Stimulated activated CD4-positive, alpha-beta T cell treated with anti-CD3 and anti-CD28 coated beads, Interleukin-4, amount 100 ng/mL, for 1 hour (primary cell): ENCODE measurements around the gene ZNF385B.

Experiments
- DNase-seq: peaks from one replicate; pipeline ENCODE4 v3.0.0-alpha.2; 2020

ZNF385B gene

GRCh38 chr2:179578171-179578916 lies 283.1 kb downstream of the ZNF385B start:
- DNase-seq = no peak

- DNase-seq = no peak
Measured at GRCh38 chr2:179574061-179574519, 287.3 kb downstream of the ZNF385B start.

- no peak for DNase-seq
Measured at GRCh38 chr2:179572544-179572943, 288.9 kb downstream of the ZNF385B start.

- DNase-seq = no peak
Measured at GRCh38 chr2:179571721-179572120, 289.7 kb downstream of the ZNF385B start.

GRCh38 chr2:179571252-179571651 lies 290.2 kb downstream of the ZNF385B start:
- DNase-seq = no peak

GRCh38 chr2:179569831-179570233 lies 291.6 kb downstream of the ZNF385B start:
- DNase-seq = no peak

- no peak for DNase-seq
Measured at GRCh38 chr2:179565807-179566206, 295.6 kb downstream of the ZNF385B start.

GRCh38 chr2:179562330-179562885 lies 299.0 kb downstream of the ZNF385B start:
- DNase-seq = no peak

- DNase-seq = no peak
Measured at GRCh38 chr2:179561702-179562101, 299.7 kb downstream of the ZNF385B start.

- no peak for DNase-seq
Measured at GRCh38 chr2:179560257-179560735, 301.1 kb downstream of the ZNF385B start.

- DNase-seq = no peak
Measured at GRCh38 chr2:179559108-179559806, 302.2 kb downstream of the ZNF385B start.

- no peak for DNase-seq
Measured at GRCh38 chr2:179558010-179558934, 303.1 kb downstream of the ZNF385B start.

- no peak for DNase-seq
Measured at GRCh38 chr2:179556425-179556824, 305.0 kb downstream of the ZNF385B start.

GRCh38 chr2:179555691-179556283 lies 305.6 kb downstream of the ZNF385B start:
- DNase-seq = no peak

GRCh38 chr2:179554639-179555386 lies 306.6 kb downstream of the ZNF385B start:
- DNase-seq = no peak

GRCh38 chr2:179553382-179553781 lies 308.0 kb downstream of the ZNF385B start:
- DNase-seq = no peak

- no peak for DNase-seq
Measured at GRCh38 chr2:179551539-179552045, 309.8 kb downstream of the ZNF385B start.

- no peak for DNase-seq
Measured at GRCh38 chr2:179550849-179551248, 310.6 kb downstream of the ZNF385B start.

GRCh38 chr2:179550214-179550613 lies 311.2 kb downstream of the ZNF385B start:
- no peak for DNase-seq

GRCh38 chr2:179546656-179547055 lies 314.8 kb downstream of the ZNF385B start:
- DNase-seq = no peak

- no peak for DNase-seq
Measured at GRCh38 chr2:179545024-179545423, 316.4 kb downstream of the ZNF385B start.
